PC-3 (cell line): Measurements from ENCODE around the gene CMTM1.

Source experiments
- CTCF ChIP-seq: fragments of 300-600 bp; sonication (generic); conservative IDR thresholded peaks from 2 replicates; pipeline ENCODE4 v1.5.1; 2017; ENCODE audit warnings: antibody characterized with exemption, low read depth, mild to moderate bottlenecking, low read length
- EZH2 ChIP-seq: fragments of 300-600 bp; sonication (generic); IDR thresholded peaks from one replicate; pipeline ENCODE4 v1.6.1; 2017; ENCODE audit warnings: antibody characterized with exemption, mild to moderate bottlenecking, low read length; ENCODE audit not compliant: unreplicated experiment

GRCh38 chr16:66605177-66605978 is 39.1 kb downstream of the CMTM1 start:
- TF ChIP-seq CTCF (no peak; the same call in 1 of the 2 replicates), EZH2 (no peak)
